AG09319 (cell line): Measurements from ENCODE around the gene COL6A1.

ENCODE experiments used
- DNase-seq: peaks from one replicate; pipeline ENCODE4 v3.0.0-alpha.2; 2010; ENCODE audit warnings: low read depth; ENCODE audit errors: extremely low read depth
- TF ChIP-seq, protein P1 (sequence below): IDR thresholded peaks from 2 replicates; pipeline ENCODE4 v1.5.1; 2011; ENCODE audit warnings: low read depth, mild to moderate bottlenecking, inconsistent platforms, low read length, moderate library complexity

Gene COL6A1

DNA sequence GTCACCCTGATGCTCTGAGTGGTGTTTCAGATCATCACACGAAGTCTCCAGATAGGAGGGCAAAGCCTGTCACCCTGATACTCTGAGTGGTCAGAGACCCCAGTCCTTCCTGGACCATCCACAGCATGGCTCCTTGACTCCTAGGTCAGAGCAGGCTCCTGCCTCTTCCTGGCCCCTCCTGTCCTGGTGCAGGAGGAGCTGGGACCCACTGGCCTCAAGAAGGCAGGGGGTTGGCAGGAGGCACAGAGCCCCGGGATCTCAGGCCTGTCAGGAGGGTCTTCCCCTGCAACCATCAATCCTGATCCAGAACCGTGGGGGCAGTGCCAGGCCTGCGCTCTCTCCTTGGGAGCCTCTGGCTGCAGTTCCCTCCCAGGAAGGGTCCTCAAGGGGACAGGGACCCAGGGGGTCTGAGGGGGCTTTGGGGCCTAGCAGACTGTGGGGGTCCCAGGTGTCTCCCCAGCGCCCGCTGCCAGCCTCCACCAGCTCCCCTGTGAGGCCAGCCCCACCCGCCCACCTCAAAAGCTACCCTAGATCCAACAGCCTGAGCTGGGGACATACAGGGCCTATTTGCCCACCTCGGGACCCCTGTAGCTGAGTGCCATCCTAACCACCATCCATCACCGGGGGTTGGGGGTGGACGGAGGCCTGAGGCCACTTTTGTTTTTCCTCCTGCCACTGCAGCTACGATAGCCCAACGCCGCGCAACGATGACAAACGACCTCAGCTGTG lies 27.5 kb downstream of the COL6A1 start:
- no peak for DNase-seq

DNA sequence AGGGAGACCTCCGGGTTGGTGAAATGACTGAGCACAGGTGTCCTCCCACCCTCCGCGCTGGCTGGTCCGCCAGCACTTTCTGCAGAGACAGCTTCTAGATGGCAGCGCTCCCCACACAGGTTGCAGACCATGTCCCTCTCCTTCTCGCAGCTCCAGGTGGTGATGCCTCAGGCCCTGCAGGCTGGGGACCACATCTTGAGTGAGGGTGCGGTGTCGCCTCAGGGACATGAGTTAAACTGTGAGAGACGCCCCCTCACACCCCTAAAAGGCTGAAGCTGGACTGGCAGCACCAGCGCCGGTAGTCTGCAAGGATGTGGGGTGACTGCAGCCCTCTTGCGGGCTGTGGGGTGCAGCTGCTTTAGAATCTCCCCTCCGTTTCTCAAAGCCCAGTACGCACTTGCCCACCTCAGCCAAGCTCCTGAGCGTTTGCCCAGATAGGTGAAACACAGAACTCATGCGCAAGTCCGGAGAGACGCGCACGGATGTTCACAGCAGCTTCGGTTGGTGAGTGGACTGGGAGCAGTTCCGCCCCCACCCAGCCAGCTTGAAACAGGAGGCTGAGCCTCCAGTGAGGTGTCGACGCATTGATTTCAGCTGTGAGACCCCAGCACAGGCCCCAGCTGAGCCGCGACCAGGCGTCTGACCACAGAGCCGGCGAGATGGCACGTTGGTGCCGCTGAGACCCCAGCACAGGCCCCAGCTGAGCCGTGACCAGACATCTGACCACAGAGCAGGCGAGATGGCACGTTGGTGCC lies 28.6 kb downstream of the COL6A1 start:
- no peak for DNase-seq
- TF ChIP-seq, protein P1, sequence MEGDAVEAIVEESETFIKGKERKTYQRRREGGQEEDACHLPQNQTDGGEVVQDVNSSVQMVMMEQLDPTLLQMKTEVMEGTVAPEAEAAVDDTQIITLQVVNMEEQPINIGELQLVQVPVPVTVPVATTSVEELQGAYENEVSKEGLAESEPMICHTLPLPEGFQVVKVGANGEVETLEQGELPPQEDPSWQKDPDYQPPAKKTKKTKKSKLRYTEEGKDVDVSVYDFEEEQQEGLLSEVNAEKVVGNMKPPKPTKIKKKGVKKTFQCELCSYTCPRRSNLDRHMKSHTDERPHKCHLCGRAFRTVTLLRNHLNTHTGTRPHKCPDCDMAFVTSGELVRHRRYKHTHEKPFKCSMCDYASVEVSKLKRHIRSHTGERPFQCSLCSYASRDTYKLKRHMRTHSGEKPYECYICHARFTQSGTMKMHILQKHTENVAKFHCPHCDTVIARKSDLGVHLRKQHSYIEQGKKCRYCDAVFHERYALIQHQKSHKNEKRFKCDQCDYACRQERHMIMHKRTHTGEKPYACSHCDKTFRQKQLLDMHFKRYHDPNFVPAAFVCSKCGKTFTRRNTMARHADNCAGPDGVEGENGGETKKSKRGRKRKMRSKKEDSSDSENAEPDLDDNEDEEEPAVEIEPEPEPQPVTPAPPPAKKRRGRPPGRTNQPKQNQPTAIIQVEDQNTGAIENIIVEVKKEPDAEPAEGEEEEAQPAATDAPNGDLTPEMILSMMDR, result no peak

More for the DNA sequence above, 27.5 kb downstream of the COL6A1 start:
- TF ChIP-seq, protein P1, result no peak

DNA sequence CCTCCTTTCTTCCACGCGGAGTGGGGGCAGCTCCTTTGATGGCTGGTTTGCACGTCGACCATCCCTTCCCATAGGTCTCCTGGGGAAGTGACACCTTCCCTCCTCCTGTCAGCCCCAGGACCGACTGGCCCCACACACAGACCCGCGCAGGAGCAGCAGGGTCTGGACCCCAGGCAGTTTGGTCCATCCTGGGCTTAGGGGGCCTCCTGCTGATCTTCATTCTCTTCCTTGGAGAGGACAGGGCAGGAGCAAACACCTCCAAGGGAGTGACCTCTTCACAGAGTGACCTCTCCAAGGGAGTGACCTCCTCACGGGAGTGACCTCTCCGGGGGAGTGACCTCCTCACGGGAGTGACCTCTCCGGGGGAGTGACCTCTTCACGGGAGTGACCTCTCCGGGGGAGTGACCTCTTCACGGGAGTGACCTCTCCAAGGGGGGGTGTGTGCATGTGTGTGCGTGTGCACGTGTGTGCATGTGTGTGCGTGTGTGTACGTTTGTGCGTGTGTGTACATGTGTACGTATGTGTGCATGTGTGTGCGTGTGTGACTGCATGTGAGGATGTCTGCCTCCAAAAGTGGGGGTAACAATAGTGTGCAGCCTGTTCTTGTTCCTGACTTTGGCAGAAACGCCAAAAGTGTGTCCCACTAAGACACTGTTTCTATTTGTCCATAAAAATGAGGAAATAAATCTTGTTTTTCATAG lies 29.8 kb downstream of the COL6A1 start:
- TF ChIP-seq, protein P1, result no peak
- no peak for DNase-seq

DNA sequence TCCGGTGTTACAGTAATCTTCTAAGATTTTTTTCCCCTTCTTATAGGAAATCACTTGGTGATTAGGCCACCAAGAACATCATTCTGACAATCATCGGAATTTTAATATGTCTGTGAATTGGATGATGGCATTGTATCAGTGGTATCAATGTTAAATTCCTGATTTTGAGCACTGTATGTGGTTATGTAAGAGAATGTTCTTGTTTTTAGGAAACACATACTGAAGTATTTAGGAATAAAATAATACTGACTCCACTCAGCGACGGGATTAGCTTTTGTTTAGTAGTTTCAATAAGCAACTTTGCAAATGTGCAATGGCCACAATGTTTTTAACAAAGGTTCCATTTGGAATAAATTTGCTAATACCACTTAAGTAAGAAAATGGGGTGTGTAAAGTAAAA lies 30.6 kb downstream of the COL6A1 start:
- TF ChIP-seq, protein P1, result no peak
- no peak for DNase-seq

DNA sequence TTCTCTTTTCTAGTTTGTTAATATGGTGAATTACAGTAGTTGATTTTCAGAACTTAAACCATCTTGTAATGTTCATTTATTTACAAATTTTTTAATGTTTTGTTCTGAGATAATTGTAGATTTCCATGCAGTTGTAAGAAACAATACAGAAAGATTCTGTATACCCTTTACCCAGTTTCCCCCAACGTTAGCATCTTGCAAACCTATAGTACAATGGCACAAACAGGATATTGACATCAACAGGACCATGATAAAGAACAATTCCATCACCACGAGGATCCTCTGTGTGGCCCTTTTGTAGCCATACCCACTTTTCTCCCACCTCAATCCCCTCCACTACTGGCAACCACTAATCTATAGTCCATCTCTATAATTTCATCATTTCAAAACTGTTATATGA lies 33.3 kb downstream of the COL6A1 start:
- TF ChIP-seq, protein P1, result no peak
- no peak for DNase-seq

DNA sequence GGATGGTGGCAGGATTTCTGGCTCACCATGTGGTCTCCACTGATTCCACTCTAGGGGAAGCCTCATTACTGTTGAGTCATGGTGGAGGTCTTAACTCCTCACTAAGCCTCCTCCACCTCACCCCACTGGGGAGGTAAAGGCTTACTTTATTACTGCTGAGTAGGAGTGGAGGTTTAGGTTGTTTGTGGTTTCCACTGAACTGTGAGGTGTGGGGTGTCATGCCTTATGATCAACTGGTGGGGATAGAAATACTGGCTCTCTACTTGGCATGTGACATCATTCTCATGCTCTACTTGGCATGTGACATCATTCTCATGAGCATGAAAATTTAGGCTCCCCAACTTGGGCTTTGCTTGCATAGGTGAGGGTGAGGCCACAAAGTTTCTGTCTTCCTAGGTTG lies 35.6 kb downstream of the COL6A1 start:
- DNase-seq, result no peak
- TF ChIP-seq, protein P1, result no peak

DNA sequence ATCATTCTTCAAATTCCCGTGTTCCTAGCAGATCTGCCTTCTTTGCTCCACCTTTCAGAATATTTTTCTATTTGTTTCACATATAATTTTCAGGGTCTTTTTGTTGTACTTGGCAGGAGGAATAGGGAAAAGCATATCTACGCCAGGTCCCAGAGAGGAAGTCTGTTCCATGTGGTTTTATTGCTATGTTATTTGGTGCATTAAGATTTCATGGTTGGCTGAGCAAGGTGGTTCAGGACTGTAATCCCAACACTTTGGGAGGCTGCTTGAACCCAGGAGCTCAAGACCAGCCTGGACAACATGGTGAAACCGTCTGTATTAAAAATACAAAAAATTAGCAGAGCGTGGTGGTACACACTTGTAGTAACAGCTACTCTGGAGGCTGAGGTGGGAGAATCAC lies 36.1 kb downstream of the COL6A1 start:
- DNase-seq, result no peak
- TF ChIP-seq, protein P1, result no peak
